ENCODE results near the gene AJAP1.

- TF ChIP-seq EZH2 (IDR thresholded peaks at IDR 0.05; ENCODE audit: low read depth), result no peak
- TF ChIP-seq CTCF (conservative IDR thresholded peaks at IDR 0.05), result no peak
These were observed 55.2 kb downstream of the AJAP1 start for GRCh38 chr1:4709641-4710040.
